GM19025 (cell line): Measurements from ENCODE around the gene ZNF618.

ENCODE experiments used
- ATAC-seq: cut with Tn5 transposase; IDR thresholded peaks from one replicate; pipeline ENCODE4 v1.9.1; 2021; ENCODE audit warnings: mild to moderate bottlenecking, low read depth, moderate library complexity; ENCODE audit not compliant: unreplicated experiment

The ZNF618 gene

DNA sequence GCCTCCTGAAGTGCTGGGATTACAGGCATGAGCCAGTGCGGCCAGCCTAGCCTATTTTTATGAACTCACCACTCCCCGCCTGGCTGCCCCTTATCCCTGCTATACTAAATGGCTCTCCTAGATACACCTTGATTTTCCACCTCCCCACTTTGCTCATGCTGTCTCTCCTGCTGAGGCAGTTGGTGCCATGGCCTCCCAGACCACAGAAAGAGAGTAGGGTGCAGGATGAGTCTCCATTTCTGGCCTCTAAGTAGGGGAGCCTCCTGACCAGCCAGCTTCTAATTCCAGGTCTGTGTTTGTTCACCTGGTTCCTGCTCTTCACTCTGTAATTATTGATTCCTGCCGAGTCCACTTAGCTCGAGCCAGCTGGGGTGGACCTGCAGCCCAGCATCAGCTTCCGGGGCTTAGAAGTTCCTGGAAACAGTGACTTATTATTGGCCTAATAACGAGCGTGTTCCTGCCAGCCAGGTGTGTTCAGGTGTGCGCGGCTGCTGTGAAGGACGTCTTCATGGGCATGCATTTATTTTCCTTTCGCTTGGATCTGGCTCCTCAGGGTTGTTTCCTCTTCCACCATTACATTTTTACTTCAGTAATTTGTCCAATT is 34.0 kb downstream of the ZNF618 start:
- ATAC-seq, result no peak

DNA sequence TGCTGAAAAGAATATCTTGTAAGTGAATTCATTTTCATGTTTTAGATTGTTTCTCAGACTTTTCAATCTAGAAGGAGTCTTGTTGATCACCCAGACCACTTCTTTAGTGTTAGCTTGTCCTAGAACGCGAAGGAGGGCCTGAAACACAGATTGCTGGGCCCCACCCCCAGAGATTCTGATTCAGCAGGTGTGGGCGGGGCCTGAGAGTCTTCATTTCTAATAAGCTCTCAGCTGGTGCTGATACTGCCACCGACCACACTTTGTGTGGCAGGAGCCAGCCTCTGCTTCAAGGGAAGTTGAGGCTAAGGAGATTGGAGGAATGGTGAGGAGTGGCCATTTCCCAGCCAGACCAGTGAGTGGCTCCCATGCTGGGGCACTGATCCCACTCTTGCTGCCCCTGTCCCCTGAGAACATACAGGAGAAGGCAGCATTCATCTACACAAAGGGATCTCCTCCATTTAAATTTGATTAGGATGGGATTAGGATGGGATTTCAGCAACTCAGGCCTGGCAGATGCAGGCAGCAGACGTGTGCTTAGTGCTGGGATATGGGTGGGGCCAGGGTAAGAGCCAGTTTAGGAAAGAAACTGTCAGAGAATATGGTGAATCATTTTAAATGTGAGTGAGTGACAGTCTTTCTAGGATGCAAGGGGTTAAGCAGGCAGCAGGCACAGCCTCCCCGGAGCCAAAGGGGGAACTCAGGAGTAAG is 35.9 kb downstream of the ZNF618 start:
- no peak for ATAC-seq

DNA sequence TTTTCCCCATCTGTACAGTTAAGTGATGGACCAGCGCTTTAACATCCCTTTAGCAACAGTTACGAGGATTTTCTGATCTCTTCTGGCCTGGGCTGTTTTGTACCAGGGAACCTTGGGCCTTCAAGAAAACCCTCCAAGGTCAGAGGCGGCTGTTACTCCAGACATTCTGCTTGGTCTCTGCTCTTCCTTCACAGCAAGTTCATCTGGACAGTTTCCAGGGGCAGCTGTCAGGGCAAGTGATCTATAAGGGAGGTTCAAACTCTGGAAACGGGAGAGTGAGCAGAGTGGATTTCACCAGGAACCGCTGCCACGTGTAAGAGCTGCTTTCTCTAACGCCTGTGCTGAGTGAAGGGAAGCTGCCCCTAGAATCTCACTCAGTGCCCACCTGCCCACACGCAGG is 36.7 kb downstream of the ZNF618 start:
- no peak for ATAC-seq

DNA sequence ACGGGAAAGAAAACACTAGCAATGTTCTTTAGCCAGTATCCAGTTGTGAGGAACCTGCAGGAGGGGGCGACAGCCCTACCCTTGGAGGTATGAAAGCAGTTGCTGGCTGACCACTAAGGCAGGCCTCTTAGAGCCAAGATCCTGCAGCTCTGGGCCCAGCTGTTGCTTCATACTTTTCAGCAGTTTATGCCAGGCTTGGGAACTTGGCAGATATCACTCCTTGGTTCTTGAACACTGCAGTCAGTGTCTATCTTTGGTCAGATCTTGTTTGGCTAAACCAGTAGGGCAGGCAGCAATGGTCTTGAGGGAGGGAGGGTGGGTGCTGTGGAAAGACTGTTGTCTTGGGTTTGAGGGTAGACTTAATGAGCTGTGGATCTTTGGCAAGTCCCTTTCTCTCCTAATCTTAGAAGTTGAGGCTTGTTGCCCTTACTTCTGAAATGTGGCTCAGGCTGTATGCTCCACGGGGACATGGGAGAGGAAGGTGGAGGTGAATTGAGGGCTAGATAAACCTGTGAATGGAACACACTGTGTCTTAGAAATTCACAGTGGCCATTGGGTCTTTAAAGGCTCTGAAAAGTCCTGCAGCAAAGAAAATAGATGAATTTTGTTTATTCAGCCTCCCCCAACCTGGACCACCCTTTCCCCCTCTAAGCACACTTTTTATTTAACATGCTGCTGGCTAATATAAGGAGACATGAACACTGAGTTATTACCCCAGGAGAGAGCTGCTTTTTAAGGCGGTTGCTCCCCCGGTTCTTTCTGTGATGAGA is 37.5 kb downstream of the ZNF618 start:
- no peak for ATAC-seq

DNA sequence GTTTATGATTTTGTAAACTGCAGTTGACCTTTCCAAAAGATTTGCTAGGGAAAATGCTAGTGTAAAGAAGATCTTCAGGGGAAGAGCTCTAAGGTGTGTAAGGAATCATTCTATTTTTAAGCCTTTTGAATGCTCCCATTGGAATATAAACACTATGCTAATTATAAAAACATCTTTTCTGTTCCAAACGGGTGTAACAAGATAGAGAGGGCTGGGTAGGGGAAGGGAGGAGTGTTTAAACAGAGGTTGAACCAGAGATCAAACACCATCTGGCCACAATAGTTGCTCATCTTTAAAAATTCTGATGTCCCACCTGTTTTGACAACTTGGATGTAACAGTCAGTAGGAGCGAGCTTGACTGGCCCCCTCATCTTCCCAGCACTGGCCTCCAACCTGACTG is 38.4 kb downstream of the ZNF618 start:
- no peak for ATAC-seq

DNA sequence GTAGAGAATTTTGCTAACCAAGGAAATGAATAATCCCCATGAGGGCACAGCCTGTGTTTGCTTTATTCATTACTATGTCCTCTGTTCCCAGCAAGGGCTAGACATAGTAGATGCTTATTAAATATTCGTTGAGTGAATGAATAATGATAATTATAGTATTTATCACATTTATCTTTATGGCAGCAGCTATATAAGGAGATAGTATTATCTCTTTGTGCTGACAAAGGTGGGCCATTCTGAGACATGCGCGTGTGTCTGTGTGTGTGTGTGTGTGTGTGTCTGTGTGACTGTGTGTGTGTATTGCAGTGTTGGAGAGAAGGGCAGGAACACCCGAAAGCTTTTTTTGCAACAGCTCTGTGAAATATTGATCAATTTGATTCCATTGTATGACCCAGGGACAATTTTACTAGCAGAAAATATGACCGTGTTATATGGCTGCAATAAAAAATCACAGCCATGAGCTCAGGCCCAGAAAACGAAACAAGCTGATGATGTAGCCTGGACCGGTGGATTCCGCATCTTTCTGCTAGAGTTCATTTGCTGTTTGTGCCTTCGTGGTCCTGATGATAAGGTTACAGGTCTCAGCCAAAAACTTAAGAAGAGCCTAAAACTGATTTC is 39.8 kb downstream of the ZNF618 start:
- no peak for ATAC-seq

DNA sequence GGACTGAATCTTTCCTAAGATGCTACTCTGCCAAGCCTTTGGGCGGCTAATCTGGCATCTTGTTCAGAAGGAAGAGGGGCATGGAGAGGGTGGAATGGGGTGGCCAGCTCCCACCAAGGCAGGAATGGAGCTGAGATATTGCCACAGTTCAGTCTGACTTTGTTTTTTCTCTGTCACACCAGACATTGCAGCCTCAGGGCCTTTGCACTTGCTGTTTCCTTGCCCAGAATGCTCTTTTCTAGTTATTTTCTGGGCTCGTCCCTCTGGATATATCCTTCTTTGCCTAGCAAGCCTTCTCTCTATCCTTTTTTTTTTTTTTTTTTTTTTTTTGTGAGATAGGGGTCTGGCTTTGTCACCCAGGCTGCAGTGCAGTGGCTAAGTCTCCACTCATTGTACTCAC is 40.8 kb downstream of the ZNF618 start:
- no peak for ATAC-seq

DNA sequence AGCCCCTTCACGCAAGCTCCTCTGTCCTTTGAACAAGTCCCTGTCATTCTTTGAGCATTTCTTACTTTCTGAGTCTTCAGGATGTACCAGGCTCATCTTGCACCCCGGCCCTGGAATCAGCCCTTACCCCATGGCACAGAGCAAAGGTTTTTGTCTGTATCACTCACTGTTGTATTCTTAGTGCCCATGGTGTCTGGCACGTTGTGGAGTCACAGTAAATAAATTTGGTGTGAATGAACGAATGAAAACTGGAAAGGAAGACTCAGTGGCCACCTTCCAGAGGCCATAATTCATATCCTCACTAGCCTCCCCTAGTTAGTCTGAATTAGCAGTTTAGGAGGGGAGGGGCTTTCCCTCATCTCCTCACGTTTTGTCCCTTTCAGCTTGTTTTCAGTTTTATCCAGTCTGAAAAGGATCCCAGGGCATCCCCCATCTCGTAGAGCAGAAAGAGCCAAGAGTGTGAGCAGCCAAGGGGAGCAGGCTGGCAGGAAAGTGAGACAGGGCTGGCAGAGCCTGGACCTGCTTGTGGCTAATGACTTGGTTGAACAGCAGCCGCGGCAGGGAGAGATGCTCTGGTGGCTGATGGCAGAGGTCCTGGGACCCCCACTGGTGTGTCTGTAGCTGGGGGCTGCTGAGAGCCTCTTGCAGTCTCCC is 42.7 kb downstream of the ZNF618 start:
- no peak for ATAC-seq

DNA sequence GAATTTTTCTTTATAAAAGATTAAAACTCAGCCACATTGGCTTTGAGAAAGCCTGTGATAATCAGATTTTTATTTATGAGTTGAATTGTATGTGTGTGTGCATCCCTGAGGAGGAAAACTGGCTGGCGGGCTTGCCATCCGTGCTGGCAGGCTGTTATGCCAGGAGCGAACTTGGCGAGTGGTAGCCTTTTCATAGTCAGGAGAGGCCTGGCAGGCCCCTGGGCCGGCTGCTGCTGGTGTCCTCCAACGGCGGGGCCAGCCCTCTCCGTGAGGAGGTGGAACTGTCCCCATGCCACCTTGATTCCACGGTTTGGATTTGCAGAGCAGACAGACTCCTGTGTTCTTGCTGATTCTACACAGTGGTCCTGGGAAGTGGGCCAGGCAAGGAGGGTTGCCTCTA is 43.3 kb downstream of the ZNF618 start:
- no peak for ATAC-seq

DNA sequence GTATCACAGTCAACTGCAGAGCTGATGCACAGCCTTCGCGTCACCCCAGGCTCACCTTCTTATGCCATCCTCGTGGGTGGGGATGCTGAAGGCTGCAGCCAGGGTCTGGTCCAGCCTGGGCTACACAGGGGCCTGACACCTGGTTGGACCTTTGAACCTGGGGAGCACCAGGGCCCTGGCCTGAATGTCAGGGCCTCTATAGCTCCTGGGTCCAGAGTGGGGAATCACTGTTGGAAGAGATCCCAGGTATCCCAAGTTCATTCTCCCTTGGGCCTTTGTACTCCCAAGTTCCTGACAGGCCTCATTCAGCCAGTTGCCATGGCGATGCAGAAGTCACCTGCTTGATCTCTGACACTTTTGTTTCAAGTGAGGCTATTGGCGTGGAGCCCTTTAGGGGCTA is 43.8 kb downstream of the ZNF618 start:
- no peak for ATAC-seq

DNA sequence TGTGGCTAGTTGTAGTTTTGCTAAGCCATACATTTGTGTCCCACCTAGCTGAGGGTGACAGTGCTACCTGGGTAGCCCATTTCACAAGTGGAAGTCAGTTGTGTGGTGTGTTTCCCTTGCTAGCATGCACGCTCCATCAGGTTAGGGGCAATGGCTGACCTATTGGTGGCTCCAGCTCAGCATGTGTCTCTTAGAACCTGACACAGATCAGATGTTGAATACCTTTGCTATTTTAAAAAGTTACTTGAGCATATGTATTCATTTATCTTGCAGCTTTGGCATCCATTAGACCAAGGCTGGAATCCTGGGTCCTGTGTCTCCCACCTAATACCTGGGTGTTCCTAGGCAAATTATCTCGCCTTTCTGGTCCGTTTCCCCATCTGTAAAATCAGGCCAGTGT is 44.8 kb downstream of the ZNF618 start:
- no peak for ATAC-seq

DNA sequence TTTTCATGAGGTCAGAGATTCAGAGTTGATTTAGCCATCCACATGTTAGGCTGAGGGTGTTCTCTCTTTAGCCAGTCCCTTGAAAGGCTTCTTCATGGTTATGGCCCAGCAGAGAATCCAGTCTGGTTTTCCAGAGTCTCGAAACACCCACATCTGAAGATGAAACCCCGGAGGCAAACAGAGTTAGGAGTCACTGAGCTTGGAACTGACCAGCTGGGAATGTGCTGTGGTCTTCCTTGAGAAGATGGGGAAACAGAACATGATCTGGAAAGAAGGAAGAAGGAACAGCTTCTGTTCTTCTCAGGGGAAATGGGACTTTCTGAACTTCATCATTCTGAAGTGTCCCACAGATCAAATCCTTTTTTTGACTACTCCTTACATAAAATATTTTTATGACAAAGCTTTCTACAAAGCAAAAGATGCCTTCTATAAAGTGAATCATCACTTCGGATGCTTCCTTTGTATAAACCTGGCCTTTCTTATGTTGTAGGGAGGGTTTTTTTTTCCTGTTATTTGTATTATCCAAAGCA is 45.4 kb downstream of the ZNF618 start:
- ATAC-seq, result no peak

DNA sequence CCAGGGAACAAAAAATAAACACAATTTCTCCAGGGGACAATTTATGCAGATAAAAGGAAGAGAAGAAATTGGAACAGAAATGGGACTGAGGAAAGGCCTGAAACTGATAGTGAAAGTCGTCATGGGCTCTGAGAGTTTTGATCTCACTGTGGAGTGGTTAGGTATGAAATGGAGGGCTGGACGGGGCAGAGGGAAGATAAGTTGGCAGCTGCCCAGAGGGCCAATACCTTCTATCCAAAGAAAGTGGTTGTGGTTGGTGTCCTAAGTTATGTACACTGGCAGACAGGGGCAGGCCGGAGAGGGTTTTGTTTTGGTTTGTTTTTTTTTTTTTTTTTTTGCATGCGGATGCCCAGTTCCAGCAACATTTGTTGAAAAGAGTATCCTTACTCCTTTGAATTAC is 46.1 kb downstream of the ZNF618 start:
- ATAC-seq, result no peak

DNA sequence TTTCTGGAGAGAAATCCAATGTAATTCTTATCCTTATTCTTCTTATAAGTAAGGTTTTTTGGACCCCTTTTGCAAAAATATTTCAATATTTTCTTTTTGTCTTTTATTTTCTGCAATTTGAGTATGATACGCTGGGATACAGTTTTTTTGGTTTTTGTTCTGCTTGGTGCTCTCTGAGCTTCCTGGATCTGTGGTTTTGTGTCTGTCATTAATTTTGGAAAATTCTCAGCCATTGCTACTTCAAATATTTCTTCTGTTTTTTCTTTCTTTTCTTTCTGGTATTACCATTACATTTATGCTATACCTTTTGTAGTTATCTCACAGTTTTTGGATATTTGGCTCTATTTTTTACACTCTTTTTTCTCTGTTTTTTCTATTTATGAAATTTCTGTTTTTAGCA is 50.1 kb downstream of the ZNF618 start:
- no peak for ATAC-seq

DNA sequence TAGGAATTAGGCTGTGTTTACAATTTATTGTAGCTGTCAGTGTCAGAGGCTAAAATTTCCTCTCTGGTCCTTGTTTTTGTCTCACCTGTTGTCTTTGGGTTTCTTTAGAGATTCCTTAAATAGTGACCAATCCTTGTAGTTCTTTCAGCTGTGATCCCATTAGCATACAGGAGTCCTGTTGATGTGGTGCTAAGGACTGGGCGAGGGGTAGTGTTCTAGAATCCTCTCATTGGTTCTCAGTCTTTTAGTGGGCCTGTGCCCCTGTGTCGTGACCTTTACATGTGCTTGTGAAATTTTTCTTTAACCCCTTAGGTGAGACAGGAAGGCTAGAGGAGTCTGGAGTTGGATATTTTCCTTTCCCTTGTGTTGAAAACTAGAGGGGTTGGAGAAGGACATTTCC is 51.2 kb downstream of the ZNF618 start:
- no peak for ATAC-seq

DNA sequence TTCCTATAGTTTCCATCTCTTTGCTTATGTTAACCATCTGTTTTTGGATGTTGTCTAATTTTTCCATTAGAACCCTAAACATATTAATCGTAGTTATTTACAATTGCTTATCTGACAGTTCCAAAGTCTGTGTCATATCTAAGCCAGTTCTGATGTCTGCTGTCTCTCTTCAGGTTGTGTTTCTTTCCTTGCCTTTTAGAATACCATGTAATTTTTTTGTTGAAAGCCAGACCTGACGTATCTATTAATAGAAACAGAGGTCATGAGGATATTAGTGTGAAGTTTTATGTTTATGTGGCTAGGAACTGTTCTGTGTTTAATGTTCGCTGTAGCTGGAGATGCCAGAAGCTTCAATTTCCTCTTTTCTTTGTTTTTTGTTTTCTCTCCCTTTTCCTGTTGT is 52.2 kb downstream of the ZNF618 start:
- ATAC-seq, result no peak

DNA sequence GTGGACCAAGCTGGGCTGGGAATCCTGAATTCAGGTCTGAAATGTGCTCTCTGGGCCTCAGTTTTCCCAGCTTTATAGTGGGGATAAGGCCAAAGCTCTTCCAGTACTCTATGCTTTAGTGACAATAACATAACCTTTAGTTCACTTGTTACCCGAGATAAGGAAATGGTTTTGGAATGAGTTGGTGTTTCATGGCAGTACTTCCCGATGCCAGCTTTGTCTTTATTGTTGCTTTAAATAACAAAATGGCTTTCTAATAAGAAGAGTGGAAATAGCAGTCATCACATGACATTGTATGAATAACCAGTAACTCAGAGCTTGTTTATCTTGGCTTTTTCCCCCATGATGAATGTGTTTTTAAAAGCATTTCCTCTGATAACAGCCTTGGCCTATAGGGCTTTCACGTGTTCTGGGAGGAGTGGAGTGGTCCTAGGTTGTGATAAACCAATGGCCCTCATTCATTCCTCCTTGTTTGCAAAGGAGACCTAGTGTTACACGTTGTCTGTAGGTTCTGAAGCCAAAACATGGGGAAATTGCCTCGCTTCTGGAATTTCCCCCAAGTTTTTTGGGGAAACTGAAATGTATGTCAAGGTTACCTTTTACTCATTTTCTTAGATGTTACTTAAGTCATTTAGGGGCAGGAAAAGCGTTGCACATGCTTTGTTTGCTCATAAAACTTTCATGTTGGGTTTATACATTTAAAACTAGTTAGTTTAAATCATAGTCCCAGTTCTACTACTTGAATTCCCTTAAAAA is 53.7 kb downstream of the ZNF618 start:
- ATAC-seq, result no peak

DNA sequence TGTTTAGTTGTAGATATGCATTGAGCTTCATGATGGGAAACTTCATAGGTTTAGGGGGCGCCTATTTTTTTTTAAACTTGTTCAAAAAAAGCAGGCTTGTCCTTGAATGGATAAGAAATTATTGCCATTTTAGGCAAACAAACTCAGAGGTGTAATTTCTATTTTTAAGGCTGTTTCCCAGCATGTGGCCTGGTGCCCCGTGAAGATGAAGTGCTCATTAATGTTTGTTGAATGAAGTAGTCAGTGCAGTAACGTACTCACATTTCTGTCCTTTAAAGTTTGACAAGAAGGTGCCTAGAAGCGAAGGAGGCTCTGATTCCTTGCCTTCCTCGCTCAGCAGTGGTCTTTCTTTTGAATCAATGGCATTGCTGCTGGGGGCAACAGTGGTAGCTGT is 54.3 kb downstream of the ZNF618 start:
- ATAC-seq, result no peak

DNA sequence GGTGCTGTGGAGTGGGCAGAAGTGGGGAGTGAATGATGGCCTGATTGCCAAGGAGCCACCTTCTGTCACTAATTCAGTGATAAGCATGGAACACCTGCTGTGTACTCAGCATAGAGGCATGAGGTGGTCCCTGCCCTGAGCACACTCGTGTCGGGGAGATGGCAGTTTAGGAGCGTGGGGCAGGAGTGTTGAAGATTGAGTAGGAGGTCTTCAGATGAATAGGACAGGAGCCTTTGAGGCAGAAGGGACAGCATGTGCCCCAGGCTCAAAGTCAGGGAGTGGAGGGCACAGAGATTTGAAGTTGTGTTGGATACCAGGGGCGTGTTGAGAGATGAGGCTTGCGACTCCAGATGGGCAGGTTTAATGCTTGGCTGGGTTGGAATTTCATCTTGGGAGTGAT is 55.0 kb downstream of the ZNF618 start:
- no peak for ATAC-seq

DNA sequence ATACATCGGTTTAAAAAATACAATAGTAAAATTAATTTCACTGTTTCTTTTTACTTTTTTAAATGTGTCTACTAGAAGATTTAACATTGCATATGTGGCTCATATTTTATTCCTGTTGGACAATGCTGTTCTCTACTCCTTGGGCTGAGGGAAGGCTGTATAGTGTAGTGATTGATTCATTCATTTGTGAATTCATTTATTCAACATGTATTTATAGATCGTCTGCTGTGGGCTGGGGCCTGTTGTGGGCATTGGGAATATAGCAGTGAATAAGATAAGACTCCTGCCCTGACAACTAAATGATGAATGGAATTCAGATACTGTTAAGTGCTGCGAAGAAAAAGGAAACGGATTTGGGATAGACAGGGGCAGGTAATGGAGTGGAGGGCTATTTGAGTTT is 55.7 kb downstream of the ZNF618 start:
- ATAC-seq, result no peak
